GM19328 (cell line): ENCODE data around the gene CCS.
A peak's percentile ranks its signal among the peaks of the same experiment; 100 is the strongest.
"Not testable (repeated sequence)": the region's sequence is repeated elsewhere in the genome, so short reads cannot be mapped to it uniquely, and the experiment has no call there.

Experiments used
- ATAC-seq: cut with Tn5 transposase; IDR thresholded peaks from one replicate; pipeline ENCODE4 v1.9.1; 2021; ENCODE audit warnings: mild to moderate bottlenecking, moderate library complexity; ENCODE audit not compliant: unreplicated experiment

The CCS gene

GRCh38 chr11:66625041-66625751 lies 32.2 kb downstream of the CCS start:
- no peak for ATAC-seq

GRCh38 chr11:66625752-66626149 lies 32.8 kb downstream of the CCS start:
- ATAC-seq = no peak

GRCh38 chr11:66626382-66626781 lies 33.4 kb downstream of the CCS start:
- ATAC-seq = no peak

GRCh38 chr11:66626926-66627325 lies 33.9 kb downstream of the CCS start:
- no peak for ATAC-seq

GRCh38 chr11:66628061-66628603 lies 35.1 kb downstream of the CCS start:
- ATAC-seq = no peak

- no peak for ATAC-seq
Measured at GRCh38 chr11:66629356-66629755, 36.4 kb downstream of the CCS start.

- ATAC-seq = no peak
Measured at GRCh38 chr11:66631883-66632282, 38.9 kb downstream of the CCS start.

- ATAC-seq = no peak
Measured at GRCh38 chr11:66632952-66633351, 40.0 kb downstream of the CCS start.

GRCh38 chr11:66636411-66636810 lies 43.4 kb downstream of the CCS start:
- ATAC-seq = no peak

- no peak for ATAC-seq
Measured at GRCh38 chr11:66637557-66638176, 44.7 kb downstream of the CCS start.

- ATAC-seq = peak; percentile 86
Measured at GRCh38 chr11:66638177-66639065, 45.4 kb downstream of the CCS start, which contains the start of gene RBM4. Gene RBM4 (plus strand): TSS chr11:66638703. CDS start chr11:66639712, 1,009 bp downstream.

GRCh38 chr11:66639066-66639813 lies 46.3 kb downstream of the CCS start:
- ATAC-seq = no peak

GRCh38 chr11:66639814-66640340 lies 46.9 kb downstream of the CCS start:
- ATAC-seq = not testable (repeated sequence)

GRCh38 chr11:66641834-66642233 lies 48.8 kb downstream of the CCS start:
- ATAC-seq = no peak

- no peak for ATAC-seq
Measured at GRCh38 chr11:66643745-66644437, 50.9 kb downstream of the CCS start.

GRCh38 chr11:66646828-66647227 lies 53.8 kb downstream of the CCS start:
- ATAC-seq = no peak

GRCh38 chr11:66649903-66650302 lies 56.9 kb downstream of the CCS start:
- no peak for ATAC-seq

- no peak for ATAC-seq
Measured at GRCh38 chr11:66651016-66651415, 58.0 kb downstream of the CCS start.

GRCh38 chr11:66652651-66653050 lies 59.7 kb downstream of the CCS start:
- ATAC-seq = no peak

GRCh38 chr11:66653123-66653522 lies 60.1 kb downstream of the CCS start:
- ATAC-seq = no peak
